ENCODE results near the gene LRRIQ3. TPM values are rescaled to one million over a fixed set of nuclear protein-coding genes. Genes with fewer than 3 reads are reported as not detected.

Gene LRRIQ3
- total RNA-seq, 1 experiment from 2014 or later = 0.95 TPM

- CTCF ChIA-PET = no interaction called here
- no peak for ATAC-seq
- intact Hi-C loops (cut with micrococcal nuclease) = no loop called here
- Histone ChIP-seq H3K9me3 (ENCODE audit: low read length) (no peaks in the 10 kb centered on the region), H2AFZ (ENCODE audit: low read length) (no peak overlapping the region), H4K20me1 (ENCODE audit: low read length) (no peaks in the 10 kb centered on the region), H3K4me2 (ENCODE audit: low read length) (no peak overlapping the region), H3K4me1 (ENCODE audit: insufficient read depth, low read length) (no peaks in the 10 kb centered on the region), H3K27ac (ENCODE audit: low read length) (no peak overlapping the region), H3K36me3 (ENCODE audit: low read depth, low read length) (no peaks in the 10 kb centered on the region), H3K9me2 (replicated peaks; ENCODE audit: low read length) (no peaks in the 10 kb centered on the region), H3F3A (ENCODE audit: low read length, unreplicated experiment) (no peaks in the 10 kb centered on the region), H3K79me2 (ENCODE audit: low read length) (no peaks in the 10 kb centered on the region), H3K4me3 (ENCODE audit: low read length) (no peak overlapping the region), H3K27me3 (ENCODE audit: low read length) (peaks cover 15% of the 10 kb centered on the region), H3K9ac (ENCODE audit: low read length) (no peak overlapping the region)
- POLR2A ChIA-PET (ENCODE audit: unreplicated experiment) = no interaction called here
- no peak for TF ChIP-seq EZH2 (IDR thresholded peaks at IDR 0.05; ENCODE audit: low read length, unreplicated experiment)
- no peak for DNase-seq
- no TSS peak for BruUV-seq (replicated peaks)
These were observed 90.6 kb downstream of the LRRIQ3 start for GRCh38 chr1:74107394-74107793.

GRCh38 chr1:74091371-74091770 is 106.6 kb downstream of the LRRIQ3 start:
- POLR2A ChIA-PET (ENCODE audit: unreplicated experiment) = no interaction called here
- Histone ChIP-seq H3K4me3 (ENCODE audit: low read length) (no peak overlapping the region), H2AFZ (ENCODE audit: low read length) (no peak overlapping the region), H3K36me3 (ENCODE audit: low read depth, low read length) (no peaks in the 10 kb centered on the region), H3K27ac (ENCODE audit: low read length) (no peak overlapping the region), H3K4me1 (ENCODE audit: insufficient read depth, low read length) (no peaks in the 10 kb centered on the region), H3K9me2 (replicated peaks; ENCODE audit: low read length) (no peaks in the 10 kb centered on the region), H3K9ac (ENCODE audit: low read length) (no peak overlapping the region), H3K27me3 (ENCODE audit: low read length) (no peaks in the 10 kb centered on the region), H3K79me2 (ENCODE audit: low read length) (no peaks in the 10 kb centered on the region), H4K20me1 (ENCODE audit: low read length) (no peaks in the 10 kb centered on the region), H3K4me2 (ENCODE audit: low read length) (no peak overlapping the region), H3K9me3 (ENCODE audit: low read length) (no peaks in the 10 kb centered on the region), H3F3A (ENCODE audit: low read length, unreplicated experiment) (no peaks in the 10 kb centered on the region)
- DNase-seq (no peak), ATAC-seq (no peak)
- BruUV-seq (replicated peaks) = no TSS peak
- CTCF ChIA-PET = no interaction called here
- intact Hi-C loops (cut with micrococcal nuclease) = no loop called here
- no peak for TF ChIP-seq EZH2 (IDR thresholded peaks at IDR 0.05; ENCODE audit: low read length, unreplicated experiment)
- no peak for TF ChIP-seq CTCF (conservative IDR thresholded peaks at IDR 0.05; ENCODE audit: low read depth, low read length)
- TF ChIP-seq EZH2phosphoT487 (IDR thresholded peaks at IDR 0.05; ENCODE audit: borderline replicate concordance, low read length) = no peak

- ChIA-PET CTCF (no interaction called here), POLR2A (ENCODE audit: unreplicated experiment) (no interaction called here)
- Histone ChIP-seq H3F3A (ENCODE audit: low read length, unreplicated experiment) (no peaks in the 10 kb centered on the region), H3K9ac (ENCODE audit: low read length) (no peak overlapping the region), H3K4me2 (ENCODE audit: low read length) (no peak overlapping the region), H4K20me1 (ENCODE audit: low read length) (no peaks in the 10 kb centered on the region), H3K4me3 (ENCODE audit: low read length) (no peak overlapping the region), H3K79me2 (ENCODE audit: low read length) (no peaks in the 10 kb centered on the region), H3K27me3 (ENCODE audit: low read length) (0 out of 2 replicates have a peak, but pooled peaks cover 10% of the 10 kb centered on the region), H3K27ac (ENCODE audit: low read length) (no peak overlapping the region), H3K36me3 (ENCODE audit: low read depth, low read length) (no peaks in the 10 kb centered on the region), H3K9me3 (ENCODE audit: low read length) (no peaks in the 10 kb centered on the region), H3K4me1 (ENCODE audit: insufficient read depth, low read length) (no peaks in the 10 kb centered on the region), H3K9me2 (replicated peaks; ENCODE audit: low read length) (no peaks in the 10 kb centered on the region), H2AFZ (ENCODE audit: low read length) (no peak overlapping the region)
- TF ChIP-seq EZH2phosphoT487 (IDR thresholded peaks at IDR 0.05; ENCODE audit: borderline replicate concordance, low read length) (no peak), CTCF (conservative IDR thresholded peaks at IDR 0.05; ENCODE audit: low read depth, low read length) (no peak), EZH2 (IDR thresholded peaks at IDR 0.05; ENCODE audit: low read length, unreplicated experiment) (no peak)
- intact Hi-C loops (cut with micrococcal nuclease) = no loop called here
- no TSS peak for BruUV-seq (replicated peaks)
- DNase-seq (no peak), ATAC-seq (no peak)
These were observed 114.8 kb downstream of the LRRIQ3 start for GRCh38 chr1:74083128-74083527.
